ENCODE results near the gene UMODL1.

UMODL1 gene

GRCh38 chr21:42079939-42080787 is 9.0 kb downstream of the UMODL1 start:
- no peak overlapping the region for H3K4me3 ChIP-seq (replicated peaks; ENCODE audit: low read depth, low read length)
- TF ChIP-seq, protein P1, sequence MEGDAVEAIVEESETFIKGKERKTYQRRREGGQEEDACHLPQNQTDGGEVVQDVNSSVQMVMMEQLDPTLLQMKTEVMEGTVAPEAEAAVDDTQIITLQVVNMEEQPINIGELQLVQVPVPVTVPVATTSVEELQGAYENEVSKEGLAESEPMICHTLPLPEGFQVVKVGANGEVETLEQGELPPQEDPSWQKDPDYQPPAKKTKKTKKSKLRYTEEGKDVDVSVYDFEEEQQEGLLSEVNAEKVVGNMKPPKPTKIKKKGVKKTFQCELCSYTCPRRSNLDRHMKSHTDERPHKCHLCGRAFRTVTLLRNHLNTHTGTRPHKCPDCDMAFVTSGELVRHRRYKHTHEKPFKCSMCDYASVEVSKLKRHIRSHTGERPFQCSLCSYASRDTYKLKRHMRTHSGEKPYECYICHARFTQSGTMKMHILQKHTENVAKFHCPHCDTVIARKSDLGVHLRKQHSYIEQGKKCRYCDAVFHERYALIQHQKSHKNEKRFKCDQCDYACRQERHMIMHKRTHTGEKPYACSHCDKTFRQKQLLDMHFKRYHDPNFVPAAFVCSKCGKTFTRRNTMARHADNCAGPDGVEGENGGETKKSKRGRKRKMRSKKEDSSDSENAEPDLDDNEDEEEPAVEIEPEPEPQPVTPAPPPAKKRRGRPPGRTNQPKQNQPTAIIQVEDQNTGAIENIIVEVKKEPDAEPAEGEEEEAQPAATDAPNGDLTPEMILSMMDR (IDR thresholded peaks at IDR 0.05; ENCODE audit: low read length, missing control alignments), result no peak
- peak; percentile 36 for DNase-seq (ENCODE audit: low read depth)

DNA sequence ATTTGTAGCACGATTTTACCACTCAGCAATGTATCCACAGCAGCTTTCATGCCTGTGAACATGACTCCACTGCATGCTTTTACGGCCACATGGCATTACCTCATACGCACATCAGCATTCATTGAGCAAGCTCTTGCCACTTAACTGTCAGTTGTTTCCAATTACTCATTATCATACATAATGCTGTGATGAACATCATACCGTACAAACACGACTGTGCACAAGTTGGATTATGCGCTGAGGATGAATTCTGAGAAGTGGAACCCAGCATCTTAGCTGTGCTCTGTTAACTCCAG is 9.6 kb downstream of the UMODL1 start:
- no peak overlapping the region for H3K4me3 ChIP-seq (replicated peaks; ENCODE audit: low read depth, low read length)
- peak; percentile 72 for DNase-seq (ENCODE audit: low read depth)
- TF ChIP-seq, protein P1 (IDR thresholded peaks at IDR 0.05; ENCODE audit: low read length, missing control alignments), result no peak

DNA sequence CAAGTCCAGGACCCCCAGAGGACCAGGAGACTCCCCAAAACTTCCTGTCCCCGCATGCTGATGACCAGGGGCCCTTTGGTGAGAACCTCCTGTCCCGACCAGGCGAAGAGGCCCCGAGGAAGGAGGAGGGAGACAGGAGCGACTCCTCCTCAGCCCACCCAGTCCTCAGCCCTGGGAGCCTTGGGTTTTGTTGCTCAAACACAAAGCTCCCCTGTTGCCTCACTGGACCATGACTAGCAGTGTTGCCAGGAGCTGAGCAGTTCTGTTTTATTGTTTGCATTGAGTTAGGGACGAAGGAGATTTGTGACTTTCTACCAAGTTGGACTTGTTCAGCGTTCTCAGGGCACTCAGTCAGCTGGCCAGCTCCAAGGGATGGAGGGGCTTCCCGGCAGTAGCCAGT is 10.0 kb downstream of the UMODL1 start:
- peak; percentile 36 for DNase-seq (ENCODE audit: low read depth)
- no peak overlapping the region for H3K4me3 ChIP-seq (replicated peaks; ENCODE audit: low read depth, low read length)
- TF ChIP-seq, protein P1 (IDR thresholded peaks at IDR 0.05; ENCODE audit: low read length, missing control alignments), result no peak

GRCh38 chr21:42081931-42082381 is 10.8 kb downstream of the UMODL1 start:
- TF ChIP-seq, protein P1 (IDR thresholded peaks at IDR 0.05; ENCODE audit: low read length, missing control alignments), result no peak
- no peak overlapping the region for H3K4me3 ChIP-seq (replicated peaks; ENCODE audit: low read depth, low read length)
- no peak for DNase-seq (ENCODE audit: low read depth)

GRCh38 chr21:42082501-42083360 is 11.6 kb downstream of the UMODL1 start:
- TF ChIP-seq, protein P1 (IDR thresholded peaks at IDR 0.05; ENCODE audit: low read length, missing control alignments), result no peak

DNA sequence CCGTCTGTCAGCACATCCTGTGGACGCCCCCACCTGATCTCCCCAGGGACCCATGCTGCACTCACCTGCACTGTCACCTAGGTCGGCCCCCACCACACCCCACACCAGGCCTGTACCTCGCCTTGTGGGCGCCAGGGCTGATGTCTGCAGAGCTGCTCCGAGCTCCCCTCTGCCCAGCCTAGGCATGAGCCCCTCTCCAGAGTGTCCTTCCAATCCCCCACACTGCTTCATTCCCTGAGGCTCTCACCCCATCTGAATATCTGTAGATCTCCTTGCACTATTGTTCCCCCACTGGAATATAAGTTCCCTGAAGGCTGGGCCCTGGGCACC is 12.2 kb downstream of the UMODL1 start:
- no peak overlapping the region for H3K4me3 ChIP-seq (replicated peaks; ENCODE audit: low read depth, low read length)
- TF ChIP-seq, protein P1 (IDR thresholded peaks at IDR 0.05; ENCODE audit: low read length, missing control alignments), result no peak
- no peak for DNase-seq (ENCODE audit: low read depth)

More at GRCh38 chr21:42082501-42083360, 11.6 kb downstream of the UMODL1 start:
- DNase-seq (ENCODE audit: low read depth), result no peak
- no peak overlapping the region for H3K4me3 ChIP-seq (replicated peaks; ENCODE audit: low read depth, low read length)

Data from fibroblast of pulmonary artery (primary cell).